ENCODE data around the gene RPAP3. TPM values are rescaled to one million over a fixed set of nuclear protein-coding genes. Genes with fewer than 3 reads are reported as not detected.

The RPAP3 gene
- total and polyA plus RNA-seq, 2 experiments from 2014 or later: 31.4 to 69.9 TPM

- TF ChIP-seq ZNF462 (CRISPR knock-in tag; IDR thresholded peaks at IDR 0.05) (no peak), EZH2 (IDR thresholded peaks at IDR 0.05; ENCODE audit: low read depth, unreplicated experiment) (no peak), ZNF114 (CRISPR knock-in tag; IDR thresholded peaks at IDR 0.05) (no peak), JUNB (IDR thresholded peaks at IDR 0.05; ENCODE audit: unreplicated experiment) (no peak), POLR2AphosphoS5 (IDR thresholded peaks at IDR 0.05; ENCODE audit: low read depth) (no peak)
These were observed 44.5 kb upstream of the RPAP3 start (continued) for GRCh38 chr12:47750229-47750798.

GRCh38 chr12:47748899-47749298 lies 43.1 kb upstream of the RPAP3 start:
- Mint-ChIP-seq H3K27me3 (ENCODE audit: insufficient read depth, low read depth, poor library complexity) (peaks cover 23% of the 10 kb centered on the region), H3K4me1 (peaks cover 49% of the 10 kb centered on the region), H3K4me3 (no peak overlapping the region), H3K27ac (no peak overlapping the region), H3K36me3 (ENCODE audit: low read depth) (peaks cover 4% of the 10 kb centered on the region; the same call in 1 of the 3 replicates), H3K9me3 (no peaks in the 10 kb centered on the region; the same call in 2 of the 3 replicates)
- H2AFZ ChIP-seq: no peak overlapping the region
- no peak overlapping the region for H3K4me2 ChIP-seq
- no peaks in the 10 kb centered on the region for H3K9me2 ChIP-seq (ENCODE audit: insufficient read depth)
- H3K4me3 ChIP-seq: no peak overlapping the region
- no peaks in the 10 kb centered on the region for H3F3A ChIP-seq (replicated peaks; ENCODE audit: low read depth)
- no peak for ATAC-seq
- no peaks in the 10 kb centered on the region for H3K27me3 ChIP-seq (ENCODE audit: insufficient read depth)
- no peaks in the 10 kb centered on the region for H3K36me3 ChIP-seq (ENCODE audit: insufficient read depth)
- H4K20me1 ChIP-seq (replicated peaks; ENCODE audit: insufficient read depth): no peaks in the 10 kb centered on the region
- peaks cover 16% of the 10 kb centered on the region for H3K4me1 ChIP-seq (ENCODE audit: insufficient read depth)
- H3K79me2 ChIP-seq (replicated peaks; ENCODE audit: insufficient read depth): no peaks in the 10 kb centered on the region
- no peak for DNase-seq (ENCODE audit: low spot score)
- no peak overlapping the region for H3K27ac ChIP-seq (ENCODE audit: low read depth)
- no peak for TF ChIP-seq EZH2phosphoT487 (IDR thresholded peaks at IDR 0.05; ENCODE audit: unreplicated experiment)
- TF ChIP-seq ZNF331 (CRISPR knock-in tag; IDR thresholded peaks at IDR 0.05; ENCODE audit: low read depth): no peak
- TF ChIP-seq NANOG (IDR thresholded peaks at IDR 0.05; ENCODE audit: borderline replicate concordance): no peak
- TF ChIP-seq ETS1 (IDR thresholded peaks at IDR 0.05): no peak
- TF ChIP-seq EZH2 (IDR thresholded peaks at IDR 0.05; ENCODE audit: low read depth, unreplicated experiment): no peak
- no peak for TF ChIP-seq ZNF462 (CRISPR knock-in tag; IDR thresholded peaks at IDR 0.05)

Measured in GM23338 (cell line).